DOHH2 (cell line): Measurements from ENCODE around the gene MAPK8IP2.

Experiments
- H3F3A ChIP-seq: fragments of 200-600 bp; sonication (generic), shearing (Covaris generic); 2 replicates; pipeline ENCODE4 v1.6.0; 2016; ENCODE audit warnings: antibody characterized with exemption, mild to moderate bottlenecking; ENCODE audit not compliant: control insufficient read depth, insufficient read depth
- H3K27ac ChIP-seq: fragments of 200-600 bp; sonication (generic); 2 replicates; pipeline ENCODE4 v1.5.1; 2014; ENCODE audit warnings: low read depth, mild to moderate bottlenecking, low read length, moderate library complexity
- H3K27me3 ChIP-seq: fragments of 200-600 bp; sonication (generic); 2 replicates; pipeline ENCODE4 v1.6.1; 2014; ENCODE audit warnings: mild to moderate bottlenecking, low read length, mixed read lengths; ENCODE audit not compliant: control insufficient read depth
- H3K36me3 ChIP-seq: fragments of 200-600 bp; sonication (generic); 2 replicates; pipeline ENCODE4 v1.6.1; 2014; ENCODE audit warnings: mild to moderate bottlenecking, low read length, moderate library complexity, mixed read lengths; ENCODE audit not compliant: control insufficient read depth
- H3K4me1 ChIP-seq: fragments of 200-600 bp; sonication (generic); 2 replicates; pipeline ENCODE4 v1.6.1; 2014; ENCODE audit warnings: mild to moderate bottlenecking, low read length, mixed read lengths; ENCODE audit not compliant: control insufficient read depth
- H3K4me2 ChIP-seq: fragments of 200-600 bp; sonication (generic); 2 replicates; pipeline ENCODE4 v1.6.0; 2014; ENCODE audit warnings: mild to moderate bottlenecking, low read length, moderate library complexity
- H3K4me3 ChIP-seq: fragments of 200-600 bp; sonication (generic); 2 replicates; pipeline ENCODE4 v1.5.1; 2014; ENCODE audit warnings: mild to moderate bottlenecking, low read length, mixed read lengths
- H3K79me2 ChIP-seq: fragments of 200-600 bp; sonication (generic); 2 replicates; pipeline ENCODE4 v1.6.1; 2014; ENCODE audit warnings: mild to moderate bottlenecking, low read length, mixed read lengths; ENCODE audit not compliant: control insufficient read depth
- H3K9me2 ChIP-seq: fragments of 200-600 bp; sonication (generic); replicated peaks from 2 replicates; pipeline ENCODE4 v1.6.1; 2014; ENCODE audit warnings: mild to moderate bottlenecking, low read length, mixed read lengths; ENCODE audit not compliant: control insufficient read depth
- H3K9me3 ChIP-seq: fragments of 200-600 bp; sonication (generic); 2 replicates; pipeline ENCODE4 v1.6.1; 2014; ENCODE audit warnings: antibody characterized with exemption, low read length, mixed read lengths; ENCODE audit not compliant: control insufficient read depth, insufficient read depth
- H4K20me1 ChIP-seq: fragments of 200-600 bp; sonication (generic); 2 replicates; pipeline ENCODE4 v1.6.0; 2014; ENCODE audit warnings: low read depth, mild to moderate bottlenecking, antibody characterized with exemption, low read length, moderate library complexity; ENCODE audit not compliant: control insufficient read depth, insufficient read depth
- EZH2phosphoT487 ChIP-seq: fragments of 200-600 bp; sonication (generic); IDR thresholded peaks from 2 replicates; pipeline ENCODE4 v1.6.1; 2017; ENCODE audit warnings: borderline replicate concordance, mild to moderate bottlenecking, antibody characterized with exemption, low read length, moderate library complexity, mixed read lengths
- TF ChIP-seq, protein P1 (sequence below): fragments of 200-600 bp; sonication (generic); IDR thresholded peaks from one replicate; pipeline ENCODE4 v1.5.1; 2014; ENCODE audit warnings: antibody characterized with exemption, mild to moderate bottlenecking, low read depth, low read length; ENCODE audit not compliant: poor library complexity, severe bottlenecking

Gene MAPK8IP2

DNA sequence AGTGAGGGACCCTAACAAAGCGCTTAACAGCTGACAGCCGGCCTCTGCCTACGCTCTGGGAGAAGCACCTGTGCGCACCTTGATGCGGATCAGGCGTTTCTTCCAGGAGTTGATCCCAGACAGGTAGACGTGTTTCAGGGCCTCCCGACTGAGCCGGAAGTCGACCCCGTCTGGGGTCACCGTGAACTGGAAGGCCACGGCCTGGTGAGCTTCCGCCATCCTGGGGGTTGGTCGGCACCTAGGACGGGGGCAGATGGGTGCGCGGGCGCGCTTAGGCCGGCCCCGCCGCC is 23.0 kb upstream of the MAPK8IP2 start:
- no peaks in the 10 kb centered on the region for H4K20me1 ChIP-seq
- H3K36me3 ChIP-seq, result peaks cover 82% of the 10 kb centered on the region
- no peak overlapping the region for H3K4me3 ChIP-seq
- H3K9me3 ChIP-seq, result no peaks in the 10 kb centered on the region
- H3K27ac ChIP-seq, result no peak overlapping the region
- TF ChIP-seq EZH2phosphoT487, result no peak
- TF ChIP-seq, protein P1, sequence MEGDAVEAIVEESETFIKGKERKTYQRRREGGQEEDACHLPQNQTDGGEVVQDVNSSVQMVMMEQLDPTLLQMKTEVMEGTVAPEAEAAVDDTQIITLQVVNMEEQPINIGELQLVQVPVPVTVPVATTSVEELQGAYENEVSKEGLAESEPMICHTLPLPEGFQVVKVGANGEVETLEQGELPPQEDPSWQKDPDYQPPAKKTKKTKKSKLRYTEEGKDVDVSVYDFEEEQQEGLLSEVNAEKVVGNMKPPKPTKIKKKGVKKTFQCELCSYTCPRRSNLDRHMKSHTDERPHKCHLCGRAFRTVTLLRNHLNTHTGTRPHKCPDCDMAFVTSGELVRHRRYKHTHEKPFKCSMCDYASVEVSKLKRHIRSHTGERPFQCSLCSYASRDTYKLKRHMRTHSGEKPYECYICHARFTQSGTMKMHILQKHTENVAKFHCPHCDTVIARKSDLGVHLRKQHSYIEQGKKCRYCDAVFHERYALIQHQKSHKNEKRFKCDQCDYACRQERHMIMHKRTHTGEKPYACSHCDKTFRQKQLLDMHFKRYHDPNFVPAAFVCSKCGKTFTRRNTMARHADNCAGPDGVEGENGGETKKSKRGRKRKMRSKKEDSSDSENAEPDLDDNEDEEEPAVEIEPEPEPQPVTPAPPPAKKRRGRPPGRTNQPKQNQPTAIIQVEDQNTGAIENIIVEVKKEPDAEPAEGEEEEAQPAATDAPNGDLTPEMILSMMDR, result no peak
- no peaks in the 10 kb centered on the region for H3F3A ChIP-seq
- H3K9me2 ChIP-seq, result no peaks in the 10 kb centered on the region
- no peak overlapping the region for H3K4me2 ChIP-seq
- no peaks in the 10 kb centered on the region for H3K27me3 ChIP-seq
- peaks cover 15% of the 10 kb centered on the region for H3K79me2 ChIP-seq
- H3K4me1 ChIP-seq, result peaks cover 11% of the 10 kb centered on the region

DNA sequence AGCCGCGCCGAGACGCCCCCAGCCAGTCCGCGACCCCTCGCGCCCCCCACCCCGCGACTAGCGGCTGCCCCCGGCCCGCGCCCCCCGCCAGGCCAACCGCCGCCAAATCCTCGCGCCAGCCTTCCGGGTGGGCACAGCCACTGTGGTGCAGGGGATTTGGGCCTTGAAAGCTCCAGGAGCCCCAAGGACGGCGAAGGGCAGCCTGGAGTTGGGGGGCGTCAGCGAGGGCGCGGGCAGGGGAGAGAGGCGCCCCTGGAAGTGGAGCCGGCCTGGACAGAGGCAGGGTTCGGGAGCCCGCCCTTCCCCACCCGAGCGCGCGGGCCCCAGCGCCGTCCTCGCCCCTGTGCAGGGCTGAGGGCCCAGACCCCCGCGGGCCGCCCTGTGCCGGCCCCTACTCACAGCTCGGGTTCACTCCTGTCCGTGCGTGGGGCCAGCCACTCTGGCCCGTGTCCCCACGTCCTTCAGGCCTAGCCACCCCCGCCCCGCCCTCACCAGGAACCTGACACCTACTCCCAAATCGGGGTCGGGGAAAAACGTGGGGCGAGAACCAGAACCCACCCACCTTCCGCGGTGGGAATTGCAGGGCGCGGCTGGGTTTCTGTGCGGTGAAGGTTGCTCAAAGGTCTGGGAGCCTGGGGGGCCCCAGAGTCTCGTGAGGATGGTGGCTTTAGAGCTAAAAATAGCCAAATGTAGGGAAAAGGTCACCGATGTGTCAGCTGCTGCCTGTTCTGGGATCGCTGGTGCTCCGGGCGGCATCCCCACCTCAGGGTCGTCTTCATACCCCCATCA is 22.4 kb upstream of the MAPK8IP2 start, which contains the start of gene CPT1B:
Gene CPT1B (minus strand): TSS at position 441 of the 789 bp plus-strand sequence. CDS start 512 bp downstream, outside the sequence.
- TF ChIP-seq EZH2phosphoT487, result no peak
- TF ChIP-seq, protein P1, result no peak
- Histone ChIP-seq H3F3A (no peaks in the 10 kb centered on the region), H3K79me2 (peaks cover 16% of the 10 kb centered on the region), H3K4me3 (no peak within 1 kb of the TSS), H3K9me2 (no peaks in the 10 kb centered on the region), H3K27ac (no peak within 1 kb of the TSS), H3K4me2 (no peak within 1 kb of the TSS), H3K27me3 (no peaks in the 10 kb centered on the region), H4K20me1 (no peaks in the 10 kb centered on the region), H3K9me3 (no peaks in the 10 kb centered on the region), H3K4me1 (peaks cover 11% of the 10 kb centered on the region), H3K36me3 (peaks cover 77% of the 10 kb centered on the region)

DNA sequence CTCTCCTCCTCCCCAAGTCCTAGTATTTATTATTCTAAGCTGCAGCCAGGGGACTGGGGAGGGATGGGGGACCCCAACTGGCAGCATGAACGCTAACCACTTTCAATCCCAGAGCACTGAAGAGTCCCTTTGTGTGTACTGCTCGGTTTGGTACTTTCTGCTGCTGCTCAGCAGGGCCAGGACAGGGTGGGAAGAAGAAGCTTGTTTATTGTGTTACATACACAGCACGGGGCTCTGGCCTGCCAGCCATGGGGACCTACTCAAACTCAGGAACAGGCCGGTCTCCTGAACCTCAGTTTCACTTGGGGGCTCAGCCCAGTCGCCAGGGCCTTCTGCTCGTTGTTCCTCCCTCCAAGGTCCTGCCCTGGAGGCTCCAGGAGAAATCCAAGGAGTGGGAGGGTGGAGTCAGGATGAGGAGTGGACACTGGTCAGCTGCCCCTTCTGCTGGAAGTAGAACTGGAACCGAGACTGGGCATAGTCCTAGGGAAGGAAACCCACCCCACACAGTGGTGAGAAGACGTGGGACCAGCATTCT is 21.8 kb upstream of the MAPK8IP2 start:
- Histone ChIP-seq H4K20me1 (no peaks in the 10 kb centered on the region), H3K9me2 (no peaks in the 10 kb centered on the region), H3K27ac (no peak overlapping the region), H3F3A (no peaks in the 10 kb centered on the region), H3K36me3 (peaks cover 70% of the 10 kb centered on the region), H3K9me3 (no peaks in the 10 kb centered on the region), H3K4me1 (peaks cover 14% of the 10 kb centered on the region), H3K4me2 (no peak overlapping the region), H3K27me3 (no peaks in the 10 kb centered on the region), H3K79me2 (peaks cover 22% of the 10 kb centered on the region), H3K4me3 (no peak overlapping the region)
- TF ChIP-seq, protein P1, result no peak
- no peak for TF ChIP-seq EZH2phosphoT487
